HL-60/S4 (cell line): ENCODE results near the gene CRYGD.
"Not testable (repeated sequence)": the region's sequence is repeated elsewhere in the genome, so short reads cannot be mapped to it uniquely, and the experiment has no call there.

Experiments
- in situ Hi-C: fragments of 300-500 bp; cut with MboI; formaldehyde crosslinking; loops from 2 replicates; pipeline ENCODE4 v1.14.3; 2022; ENCODE audit warnings: low sequenced_read_pairs

CRYGD gene

DNA sequence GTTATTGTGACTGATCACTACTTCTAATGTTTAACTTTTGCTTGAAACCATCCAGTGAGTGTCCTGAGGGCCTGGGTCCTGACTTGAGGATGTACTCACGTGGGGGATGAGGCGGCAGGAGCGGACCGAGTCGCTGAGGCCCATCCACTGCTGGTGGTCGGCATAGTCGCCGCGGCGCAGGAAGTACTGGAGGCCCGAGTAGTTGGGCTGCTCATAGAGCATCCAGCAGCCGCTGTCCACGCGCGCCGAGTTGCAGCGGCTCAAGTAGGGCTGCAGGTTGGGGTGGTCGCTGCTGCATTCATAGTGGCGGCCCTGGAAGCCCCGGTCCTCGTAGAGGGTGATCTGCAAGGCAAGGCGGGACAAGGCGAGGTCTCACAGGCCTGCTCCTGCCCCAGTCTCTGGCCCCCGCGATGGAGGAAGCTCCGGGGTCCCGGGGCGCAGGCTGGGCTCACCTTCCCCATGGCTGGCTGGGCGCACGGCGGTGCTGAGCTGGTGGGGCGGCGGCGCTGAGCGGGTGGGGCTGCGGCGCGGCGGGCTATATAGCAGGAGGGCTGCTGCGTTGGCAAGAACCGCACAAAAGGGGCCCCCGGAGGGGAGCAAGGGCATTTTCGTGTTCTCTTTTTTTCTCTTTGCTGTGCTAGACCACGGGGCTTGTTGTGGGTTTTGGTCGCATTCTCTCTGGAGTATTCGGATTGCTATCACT is at the start of gene CRYGD:
TSS of gene CRYGD (minus strand) at position 512 of the 703 bp plus-strand sequence. CDS start at position 461, 51 bp downstream.
- in situ Hi-C loops: not testable (repeated sequence)

DNA sequence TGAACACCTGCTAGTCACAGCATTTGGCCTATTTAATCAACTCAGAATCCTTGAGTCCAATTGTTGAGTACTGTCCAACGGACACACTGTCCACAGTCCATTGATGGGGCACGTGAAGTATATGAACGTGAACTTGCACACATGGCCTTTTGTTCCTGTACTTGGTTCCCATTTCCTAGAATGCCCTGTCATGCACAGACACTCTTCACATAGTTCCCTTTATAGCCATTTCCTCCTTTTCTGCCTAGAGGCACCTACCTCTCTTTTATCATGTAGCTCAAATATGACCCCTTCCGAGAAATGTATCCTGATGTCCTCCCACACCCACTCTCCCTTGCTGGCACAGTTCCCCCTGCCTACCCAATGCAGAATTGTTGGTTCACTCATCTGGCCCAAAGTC is 47.8 kb upstream of the CRYGD start:
- in situ Hi-C loops: no loop called here

DNA sequence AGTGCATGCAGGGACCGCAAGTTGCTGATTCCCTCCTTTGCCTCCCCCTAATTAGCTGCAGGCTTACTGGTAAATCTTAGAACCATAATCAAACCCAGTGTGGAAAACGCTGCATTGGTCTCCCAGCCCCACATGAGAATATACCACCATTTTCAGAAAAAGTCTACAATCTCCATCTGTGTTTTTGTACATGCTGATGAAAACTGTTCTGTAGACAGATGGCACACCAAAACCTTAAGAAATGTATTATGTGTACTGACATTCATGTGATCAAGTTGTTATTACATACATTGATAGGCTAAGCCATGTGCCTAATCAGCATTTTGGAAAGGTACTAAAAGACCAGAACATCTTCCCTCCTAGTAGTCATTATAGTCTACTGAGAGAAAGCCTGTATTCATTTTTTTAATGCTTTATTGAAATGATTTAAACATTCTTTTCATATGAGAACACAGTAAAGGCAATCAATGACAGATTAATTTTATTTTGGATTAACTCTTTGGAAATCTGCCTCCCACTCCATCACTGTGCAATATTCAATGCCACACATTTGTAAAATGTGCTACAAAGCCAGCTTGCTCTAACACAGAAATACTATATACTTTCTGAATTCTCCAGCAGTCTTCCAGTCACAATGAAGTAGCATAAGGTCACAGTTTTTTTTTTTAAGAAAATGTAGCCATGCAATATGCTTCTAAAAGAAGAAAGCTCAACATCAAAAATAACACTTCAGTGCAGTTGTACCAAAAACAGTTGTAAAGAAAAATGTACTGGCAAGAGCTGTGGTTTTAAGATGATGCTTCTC is 40.8 kb upstream of the CRYGD start:
- in situ Hi-C loops: no loop called here

DNA sequence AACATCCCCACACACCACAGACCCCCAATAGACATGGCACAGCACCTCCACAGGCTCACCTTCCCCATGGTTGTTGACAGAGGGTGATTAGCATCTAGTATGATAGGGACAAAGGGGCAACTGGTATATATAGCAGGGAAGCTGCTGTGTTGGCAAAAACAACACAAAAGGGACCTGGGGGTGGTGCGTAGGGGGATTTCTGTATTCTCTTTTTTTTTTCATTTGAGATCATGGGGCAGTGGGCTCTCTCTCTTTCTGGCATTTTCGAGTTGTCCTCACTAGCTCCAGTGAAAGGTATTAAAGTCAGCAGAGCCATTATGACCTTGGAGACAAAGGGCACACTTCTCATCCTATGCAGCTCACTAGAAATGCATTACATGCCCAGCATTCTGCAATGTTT is 39.2 kb upstream of the CRYGD start, which contains the start of gene CRYGA:
TSS of gene CRYGA (minus strand) at position 101 of the 400 bp plus-strand sequence. CDS start at position 68, 33 bp downstream.
- in situ Hi-C loops: no loop called here

DNA sequence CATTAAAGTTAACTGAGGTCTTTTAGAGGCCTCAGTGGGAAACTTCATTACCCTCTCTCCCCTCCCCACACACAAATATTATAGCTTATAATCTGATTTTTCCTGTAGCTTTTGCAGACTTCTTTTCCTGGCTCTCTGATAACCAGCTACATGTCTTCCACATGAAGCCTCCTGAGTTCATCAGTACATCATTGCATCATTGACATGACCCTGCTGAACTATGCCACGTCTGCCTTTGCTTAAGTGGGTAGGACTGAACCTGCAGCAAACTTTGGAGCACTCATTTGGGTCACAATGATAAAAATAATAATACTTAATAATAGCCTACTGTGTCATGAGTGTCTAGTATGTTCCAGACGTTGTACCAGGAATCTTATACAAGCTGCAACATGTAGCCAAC is 32.1 kb upstream of the CRYGD start:
- in situ Hi-C loops: no loop called here

DNA sequence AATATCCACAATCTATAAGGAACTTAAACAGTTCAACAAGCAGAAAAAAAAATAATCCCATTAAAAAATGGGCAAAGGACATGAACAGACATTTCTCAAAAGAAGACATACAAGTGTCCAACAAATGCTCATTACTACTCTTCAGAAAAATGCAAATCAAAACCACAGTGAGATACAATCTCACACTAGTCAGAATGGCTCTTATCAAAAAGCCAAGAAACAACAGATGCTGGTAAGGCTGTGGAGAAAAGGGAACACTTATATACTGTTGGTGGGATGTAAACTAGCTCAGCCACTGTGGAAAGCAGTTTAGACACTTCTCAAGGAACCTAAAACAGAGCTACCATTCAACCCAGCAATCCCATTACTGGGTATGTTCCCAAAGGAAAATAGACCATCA is 28.8 kb upstream of the CRYGD start:
- in situ Hi-C loops: no loop called here

DNA sequence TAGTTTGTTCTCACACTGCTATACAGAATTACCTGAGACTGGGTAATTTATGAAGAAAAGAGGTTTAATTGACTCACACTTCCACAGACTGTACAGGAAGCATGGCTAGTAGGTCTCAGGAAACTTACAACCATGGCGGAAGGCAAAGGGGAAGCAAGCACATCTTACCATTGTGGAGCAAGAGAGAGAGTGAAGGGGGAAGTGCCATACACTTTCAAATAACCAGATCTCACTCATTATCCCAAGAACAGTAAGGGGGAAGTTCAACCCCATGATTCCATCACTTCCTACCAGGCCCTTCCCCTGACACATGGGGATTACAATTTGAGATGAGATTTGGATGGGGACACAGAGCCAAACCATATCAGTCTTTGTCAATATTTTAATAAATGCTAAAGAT is 26.6 kb upstream of the CRYGD start:
- in situ Hi-C loops: no loop called here

DNA sequence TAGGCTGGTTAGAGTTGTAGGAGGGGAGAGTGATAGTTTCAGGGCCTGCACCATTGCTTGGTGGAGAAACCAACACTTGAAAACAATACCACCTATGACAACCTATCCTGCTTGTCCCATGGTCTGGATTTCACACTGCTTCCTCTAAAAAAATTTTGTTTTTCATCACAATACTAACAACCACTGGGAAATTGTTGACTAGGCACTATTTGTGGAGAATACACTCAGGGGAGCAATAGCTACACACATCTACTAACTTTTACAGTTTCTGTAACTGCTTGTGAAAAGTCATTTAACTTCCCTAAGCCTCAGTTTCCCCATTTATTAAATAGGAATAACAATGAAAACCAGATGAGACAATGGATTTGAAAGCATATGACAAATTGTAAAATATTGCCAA is 25.8 kb upstream of the CRYGD start:
- in situ Hi-C loops: no loop called here

DNA sequence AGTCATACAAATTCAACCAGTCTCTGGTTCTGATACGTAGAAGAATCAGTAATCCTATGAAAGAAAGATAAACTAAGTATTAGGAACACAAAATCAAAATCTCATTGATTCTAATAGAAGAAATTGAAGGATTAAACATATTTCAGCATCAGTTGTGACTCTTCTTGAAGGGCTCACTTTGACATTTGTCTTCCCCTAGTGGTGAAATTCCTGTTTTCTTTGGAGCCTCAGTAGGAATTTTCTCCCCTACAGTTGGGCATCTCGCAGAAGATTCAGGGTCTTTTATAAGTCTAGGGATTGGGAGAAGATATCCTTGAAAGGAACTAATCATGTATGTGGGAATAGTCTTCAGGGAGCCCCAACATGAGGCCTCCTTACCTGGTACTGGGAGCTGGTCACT is 24.5 kb upstream of the CRYGD start:
- in situ Hi-C loops: no loop called here

DNA sequence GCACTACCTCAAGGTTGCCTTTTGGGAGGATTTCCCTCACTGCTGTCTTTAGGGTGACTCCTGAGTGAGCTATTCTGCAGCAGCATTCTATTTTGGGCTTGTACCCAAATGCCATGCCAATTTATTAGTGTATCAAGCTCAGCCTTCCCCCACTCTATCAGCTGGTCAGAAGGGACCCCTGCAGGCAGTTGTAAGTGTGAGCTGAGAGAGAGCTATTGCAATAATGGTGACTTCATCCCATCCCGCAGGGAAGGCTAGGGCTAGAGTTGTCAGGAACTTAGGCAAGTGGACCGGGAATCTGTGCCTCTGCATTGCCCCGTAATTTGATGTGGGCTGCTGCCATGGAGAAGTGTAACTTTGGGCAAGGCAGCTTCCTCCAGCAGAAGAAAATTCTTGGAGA is 23.4 kb upstream of the CRYGD start:
- in situ Hi-C loops: no loop called here

DNA sequence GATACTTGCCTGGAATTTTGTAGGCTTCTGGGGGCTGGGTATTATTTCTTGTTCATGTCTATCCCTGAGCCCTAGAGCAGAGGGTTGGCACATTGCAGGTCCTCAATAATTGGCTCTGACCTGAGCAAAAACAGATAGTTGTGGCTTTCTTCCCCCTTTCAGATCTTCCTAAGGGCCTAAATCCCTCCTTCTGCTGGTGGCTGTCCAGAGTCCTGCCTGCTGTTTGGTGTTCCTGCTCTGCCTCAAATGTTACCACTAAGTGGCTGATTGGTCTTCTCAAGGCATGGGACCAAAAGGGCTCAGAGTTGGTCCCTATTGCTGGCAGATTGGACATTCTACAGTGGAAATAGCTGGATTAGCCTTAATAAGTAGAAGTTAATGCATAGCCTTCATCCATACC is 22.7 kb upstream of the CRYGD start:
- in situ Hi-C loops: no loop called here

DNA sequence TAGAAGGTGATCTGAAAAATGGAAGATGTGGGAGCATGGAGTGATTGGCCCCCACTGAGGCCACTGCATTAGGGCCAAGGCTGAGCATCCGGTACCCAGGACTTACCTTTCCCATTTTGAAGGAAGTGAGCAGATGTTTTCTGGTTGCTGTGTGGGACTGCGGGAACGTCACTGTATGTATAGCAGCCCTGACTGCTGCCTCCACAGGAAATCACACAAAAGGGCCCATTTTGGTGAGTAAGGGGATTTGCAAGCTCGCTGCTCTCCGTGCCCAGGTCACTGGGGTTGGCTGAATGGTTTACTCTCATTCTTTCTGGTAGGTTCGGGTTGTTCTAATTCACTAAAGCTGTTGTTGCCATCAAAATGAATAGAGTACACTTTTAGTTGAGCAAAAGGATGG is 21.7 kb upstream of the CRYGD start, which contains the start of gene CRYGB:
TSS of gene CRYGB (minus strand) at position 153 of the 400 bp plus-strand sequence. CDS start at position 115, 38 bp downstream.
- in situ Hi-C loops: no loop called here

DNA sequence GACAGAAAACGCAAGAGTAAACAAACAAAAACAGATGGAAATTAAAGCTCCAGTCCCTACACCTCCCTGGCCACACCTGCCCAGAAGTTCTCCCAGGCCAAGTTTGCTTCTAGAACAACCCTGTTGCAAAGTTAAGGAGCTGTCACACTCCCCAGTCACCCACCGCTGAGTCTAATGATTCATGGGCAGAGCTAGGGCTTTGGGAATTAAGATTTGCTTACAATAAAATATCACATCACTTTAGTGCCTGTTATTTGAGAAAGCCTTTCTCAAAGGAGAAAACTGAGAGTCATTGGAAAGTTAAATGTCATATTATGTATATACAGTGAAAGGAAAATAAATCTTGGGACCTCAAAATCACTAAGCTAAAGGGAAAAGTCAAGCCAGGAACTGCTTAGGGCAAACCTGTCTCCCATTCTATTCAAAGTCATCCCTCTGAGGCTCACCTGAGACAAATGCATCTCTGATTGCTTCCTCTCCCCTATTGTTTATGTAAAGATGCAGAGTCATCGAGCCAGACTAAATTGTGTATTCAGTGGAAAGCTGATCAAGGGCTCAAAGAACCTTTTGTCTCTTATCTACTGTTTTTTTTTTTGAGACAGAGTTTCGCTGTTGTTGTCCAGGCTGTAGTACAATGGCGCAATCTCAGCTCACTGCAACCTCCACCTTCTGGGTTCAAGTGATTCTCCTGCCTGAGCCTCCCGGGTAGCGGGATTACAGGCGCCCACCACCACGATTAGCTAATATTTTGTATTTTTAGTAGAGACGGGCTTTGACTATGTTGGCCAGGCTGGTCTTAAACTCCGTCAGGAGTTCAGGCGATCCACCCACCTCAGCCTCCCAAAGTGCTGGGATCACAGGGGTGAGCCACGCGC is 18.8 kb upstream of the CRYGD start:
- in situ Hi-C loops: no loop called here

DNA sequence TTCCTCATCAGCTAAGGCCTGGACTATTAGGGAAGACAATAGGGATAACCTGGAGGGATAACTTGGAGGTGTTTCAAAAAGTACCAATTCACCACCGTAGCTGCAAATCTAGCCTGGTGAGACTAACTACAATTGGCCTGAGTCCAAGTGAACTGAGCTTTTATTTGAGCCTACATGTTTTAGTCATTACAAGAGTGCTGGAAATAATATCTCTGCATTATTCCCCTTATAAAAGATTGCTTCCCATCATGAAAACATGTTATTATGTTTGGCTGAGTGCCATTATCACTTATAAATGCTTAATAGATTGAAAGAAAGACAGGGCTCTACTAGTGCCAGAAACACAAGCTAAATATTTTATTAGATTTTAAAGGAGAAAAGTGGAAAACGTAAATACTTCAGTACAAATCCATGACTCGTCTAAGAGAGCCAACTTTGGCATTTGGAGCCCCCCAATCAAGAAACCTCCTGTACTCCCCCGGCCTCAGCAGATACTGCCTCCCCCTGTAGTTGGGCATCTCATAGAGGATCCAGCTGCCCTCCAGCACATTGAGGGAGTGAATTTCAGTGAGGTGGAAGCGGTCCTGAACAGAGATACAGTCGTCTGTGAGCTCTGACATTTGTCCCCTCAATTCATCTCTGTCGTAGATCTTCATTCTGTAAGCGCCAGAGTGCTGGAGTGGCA is 18.1 kb upstream of the CRYGD start:
- in situ Hi-C loops: no loop called here

DNA sequence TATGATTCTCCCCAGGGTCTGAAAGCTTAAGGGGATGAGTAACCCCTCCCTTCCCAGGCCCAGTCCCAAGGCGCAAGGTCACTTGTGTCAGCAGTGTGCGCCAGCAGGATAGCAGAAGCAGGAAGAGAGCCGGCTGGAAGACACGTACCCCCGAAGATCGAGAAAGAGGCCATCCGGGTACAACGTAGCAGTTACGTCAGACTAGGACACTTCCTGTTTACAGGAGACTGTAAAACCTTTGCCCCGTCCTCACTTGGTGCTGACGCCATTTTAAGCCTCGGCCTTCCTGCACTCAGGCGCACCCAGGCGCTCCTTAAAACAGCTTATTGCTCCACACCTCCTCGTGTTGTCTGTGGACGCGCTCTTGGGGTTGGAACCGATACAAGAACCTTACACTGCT is 15.1 kb upstream of the CRYGD start:
- in situ Hi-C loops: no loop called here

DNA sequence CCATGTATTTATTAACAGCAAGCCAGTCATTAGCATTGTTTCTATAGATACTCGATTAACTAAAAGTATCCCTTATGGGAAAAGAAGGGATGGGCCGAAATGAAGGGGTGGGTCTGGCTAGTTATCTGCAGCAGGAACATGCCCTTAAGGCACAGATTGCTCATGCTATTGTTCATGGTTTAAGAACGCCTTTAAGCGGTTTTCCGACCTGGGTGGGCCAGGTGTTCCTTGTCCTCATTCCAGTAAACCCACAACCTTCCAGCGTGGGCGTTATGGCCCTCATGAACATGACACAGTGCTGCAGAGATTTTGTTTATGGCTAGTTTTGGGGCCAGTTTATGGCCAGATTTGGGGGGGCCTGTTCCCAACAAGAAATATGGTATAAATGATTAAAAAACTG is 14.0 kb upstream of the CRYGD start:
- in situ Hi-C loops: not testable (repeated sequence)

DNA sequence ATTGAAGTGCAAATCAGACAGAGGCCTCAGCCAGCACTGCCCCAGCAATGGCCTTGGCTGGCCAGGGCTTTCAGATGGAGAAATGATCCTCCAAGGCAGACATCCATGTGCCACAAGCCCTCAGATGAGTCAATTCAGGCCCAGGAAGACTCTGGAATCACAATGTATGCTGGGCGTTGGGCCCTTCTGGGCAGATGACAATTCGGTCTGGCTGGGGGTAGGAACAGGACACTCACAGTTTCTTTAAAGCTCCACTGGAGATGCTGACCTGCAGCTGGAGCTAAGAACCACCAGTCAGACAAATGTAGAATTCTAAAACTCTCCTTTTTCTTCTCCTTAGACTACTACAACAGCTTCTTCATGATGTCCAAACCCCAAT is 12.4 kb upstream of the CRYGD start:
- in situ Hi-C loops: no loop called here

DNA sequence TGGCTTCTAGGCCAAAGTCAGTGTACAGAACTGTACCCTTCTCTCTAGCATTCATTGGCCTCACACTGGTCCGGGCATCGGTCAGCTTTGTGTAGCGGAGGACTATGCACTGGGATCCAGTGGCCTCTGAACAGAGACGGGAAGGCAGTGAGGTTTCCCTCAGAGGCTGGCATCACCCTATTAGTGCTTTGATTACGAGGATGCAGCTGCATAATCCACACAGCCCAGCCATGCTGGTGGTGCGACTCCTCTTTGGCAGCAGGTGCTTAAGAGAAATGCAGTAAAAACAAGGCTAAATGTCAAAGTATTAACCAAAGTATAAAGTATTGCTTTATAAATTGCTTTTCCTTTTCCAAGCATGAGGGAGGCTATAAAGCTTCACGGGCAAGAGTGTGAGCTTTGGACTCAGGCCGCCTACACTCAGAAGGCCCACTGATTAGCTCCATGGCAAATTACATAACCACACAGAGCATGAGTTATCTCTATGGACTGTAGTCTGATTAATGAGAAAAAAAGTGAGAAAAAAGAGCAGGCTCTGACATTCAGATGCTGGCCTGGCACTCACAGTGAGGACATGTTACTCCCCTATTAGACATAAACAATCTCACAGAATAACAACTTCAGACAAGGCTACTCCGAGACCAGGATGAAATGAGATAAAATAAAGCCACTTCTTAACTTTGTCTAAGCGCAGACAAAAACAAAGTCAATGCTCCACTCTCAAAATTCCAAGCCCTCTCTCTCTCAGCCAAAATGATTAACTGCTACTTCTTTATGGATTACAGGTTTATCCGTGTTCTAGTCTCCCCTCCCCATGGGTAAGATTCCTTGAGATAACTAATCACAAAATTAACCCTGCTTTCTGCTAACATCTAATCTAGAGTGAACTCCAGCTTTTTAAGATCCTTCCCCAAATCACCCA is 11.7 kb upstream of the CRYGD start:
- in situ Hi-C loops: no loop called here

DNA sequence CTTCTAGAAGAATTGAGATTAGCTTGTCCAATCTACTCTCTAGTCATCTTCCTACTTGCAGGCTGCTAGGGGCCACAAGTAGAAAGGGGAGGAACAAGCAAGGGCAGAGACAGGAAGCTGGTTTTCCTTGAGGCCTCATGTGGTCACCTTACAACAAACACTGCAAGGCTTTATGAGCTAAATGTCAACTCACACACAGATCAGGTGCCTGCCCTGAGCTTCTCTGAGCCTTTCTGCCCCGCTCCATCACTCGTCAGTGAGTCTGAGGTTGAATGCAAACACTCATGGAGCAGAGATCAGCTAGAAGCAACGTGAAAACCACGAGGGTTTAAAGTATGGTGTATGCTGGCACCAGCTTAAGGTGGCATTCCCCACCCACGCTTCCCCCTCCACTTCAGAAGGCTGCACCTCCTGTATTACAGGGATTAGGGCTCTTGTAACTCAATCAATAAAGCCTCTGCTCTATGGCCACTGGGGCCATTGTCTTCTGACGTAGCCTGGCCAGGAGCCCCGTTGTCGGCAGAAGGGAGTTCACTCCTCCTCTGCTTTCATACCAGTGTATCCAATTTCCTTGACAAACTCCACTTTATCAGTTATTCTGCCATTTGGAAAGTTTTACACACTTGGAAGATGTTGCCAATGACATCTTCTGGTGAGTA is 10.7 kb upstream of the CRYGD start:
- in situ Hi-C loops: no loop called here
